HUDEP-2 (cell line): Measurements from ENCODE around the gene CHST6.
"Not testable (repeated sequence)": the region's sequence is repeated elsewhere in the genome, so short reads cannot be mapped to it uniquely, and the experiment has no call there.

Source experiments
- DNase-seq, 76 experiments: peaks; one replicate each; lab custom pipeline; 2025; ENCODE audit not compliant: unreplicated experiment in 76 of 76; lab: John Stamatoyannopoulos, UW

CHST6 gene

GRCh38 chr16:75506107-75506506 is 10.9 kb upstream of the CHST6 start:
- no peak for DNase-seq

GRCh38 chr16:75503801-75504200 is 8.6 kb upstream of the CHST6 start:
- DNase-seq: peak in 67 of 76 experiments; percentile 8 to 86 (median 53)

GRCh38 chr16:75502916-75503605 is 7.8 kb upstream of the CHST6 start:
- no peak for DNase-seq

- not testable (repeated sequence) for DNase-seq
These were observed 6.6 kb upstream of the CHST6 start for GRCh38 chr16:75501820-75502219.

- DNase-seq: no peak
These were observed 6.1 kb upstream of the CHST6 start for GRCh38 chr16:75501359-75501758.

GRCh38 chr16:75498605-75499322 is 3.5 kb upstream of the CHST6 start:
- DNase-seq: peak in 35 of 76 experiments; percentile 6 to 54 (median 22)

- DNase-seq: no peak
These were observed 2.3 kb upstream of the CHST6 start for GRCh38 chr16:75497558-75497957.

- no peak for DNase-seq
These were observed 573 bp downstream of the CHST6 start for GRCh38 chr16:75494661-75495075.

- DNase-seq: no peak
These were observed 1.1 kb downstream of the CHST6 start for GRCh38 chr16:75494184-75494583.

- DNase-seq: peak in 12 of 76 experiments; percentile 2 to 23 (median 7)
These were observed 3.4 kb downstream of the CHST6 start for GRCh38 chr16:75491876-75492275.

- DNase-seq: no peak
These were observed 6.9 kb downstream of the CHST6 start for GRCh38 chr16:75488322-75488721.

GRCh38 chr16:75486676-75487313 is 8.4 kb downstream of the CHST6 start:
- no peak for DNase-seq

- no peak for DNase-seq
These were observed 9.1 kb downstream of the CHST6 start for GRCh38 chr16:75486014-75486675.

GRCh38 chr16:75485230-75486013 is 9.8 kb downstream of the CHST6 start:
- DNase-seq: no peak

- no peak for DNase-seq
These were observed 12.0 kb downstream of the CHST6 start for GRCh38 chr16:75483222-75483621.

GRCh38 chr16:75482434-75483205 is 12.6 kb downstream of the CHST6 start:
- no peak for DNase-seq

- DNase-seq: no peak
These were observed 13.8 kb downstream of the CHST6 start for GRCh38 chr16:75481475-75481874.

- DNase-seq: no peak
These were observed 15.7 kb downstream of the CHST6 start for GRCh38 chr16:75479421-75479990.
